ENCODE results near the gene METAP2. TPM values are rescaled to one million over a fixed set of nuclear protein-coding genes. Genes with fewer than 3 reads are reported as not detected.

The METAP2 gene
- total and polyA plus RNA-seq, 4 donors = 61.9 to 100.0 (median 79.8) TPM

DNA sequence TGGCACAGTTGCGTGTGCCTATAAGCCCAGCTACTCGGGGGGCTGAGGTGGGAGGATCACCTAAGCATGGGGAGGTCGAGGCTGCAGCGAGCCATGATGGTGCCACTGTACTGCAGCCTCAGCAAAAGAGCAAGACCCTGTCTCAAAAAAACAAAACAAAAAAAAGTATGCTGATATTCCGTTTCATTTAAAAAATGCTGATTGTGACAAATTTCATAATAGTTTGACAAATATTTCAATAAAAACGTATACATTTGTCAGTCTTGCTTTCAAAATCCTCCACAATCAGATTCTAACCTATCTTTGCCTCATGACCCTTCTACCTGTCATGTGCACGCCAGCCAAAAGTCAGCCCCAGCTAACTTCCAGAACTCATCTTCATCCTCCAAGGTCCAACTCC, 67.5 kb downstream of the METAP2 start:
- 91% methylated on average over 6 of the region's 7 CpGs for WGBS (ENCODE audit: insufficient coverage)
- no peaks in the 10 kb centered on the region for H3K9me3 ChIP-seq (ENCODE audit: control insufficient read depth, insufficient read depth, low read length)
- H3K4me3 ChIP-seq (ENCODE audit: low read depth, low read length) = no peak overlapping the region
- no peaks in the 10 kb centered on the region for H3K36me3 ChIP-seq (ENCODE audit: control insufficient read depth, insufficient read depth, low read length)
- H3K27me3 ChIP-seq (ENCODE audit: control insufficient read depth, insufficient read depth, low read length) = peaks cover 7% of the 10 kb centered on the region
- no peaks in the 10 kb centered on the region for H3K4me1 ChIP-seq (ENCODE audit: control insufficient read depth, insufficient read depth, low read length)
- no peak for DNase-seq (ENCODE audit: low read depth in 4 of 6, low spot score in 6 of 6)
- H3K27ac ChIP-seq (ENCODE audit: low read depth, low read length) = no peak overlapping the region

GRCh38 chr12:95543305-95543704, 69.4 kb downstream of the METAP2 start:
- no peaks in the 10 kb centered on the region for H3K9me3 ChIP-seq (ENCODE audit: control insufficient read depth, insufficient read depth, low read length)
- peaks cover 18% of the 10 kb centered on the region for H3K27me3 ChIP-seq (ENCODE audit: control insufficient read depth, insufficient read depth, low read length)
- DNase-seq (ENCODE audit: low read depth in 4 of 6, low spot score in 6 of 6) = no peak
- peaks cover 5% of the 10 kb centered on the region for H3K4me1 ChIP-seq (ENCODE audit: control insufficient read depth, insufficient read depth, low read length)
- no peak overlapping the region for H3K27ac ChIP-seq (ENCODE audit: low read depth, low read length)
- H3K4me3 ChIP-seq (ENCODE audit: low read depth, low read length) = no peak overlapping the region
- WGBS (ENCODE audit: insufficient coverage) = no CpG with 5 or more reads among the region's 7 CpGs
- no peaks in the 10 kb centered on the region for H3K36me3 ChIP-seq (ENCODE audit: control insufficient read depth, insufficient read depth, low read length)

DNA sequence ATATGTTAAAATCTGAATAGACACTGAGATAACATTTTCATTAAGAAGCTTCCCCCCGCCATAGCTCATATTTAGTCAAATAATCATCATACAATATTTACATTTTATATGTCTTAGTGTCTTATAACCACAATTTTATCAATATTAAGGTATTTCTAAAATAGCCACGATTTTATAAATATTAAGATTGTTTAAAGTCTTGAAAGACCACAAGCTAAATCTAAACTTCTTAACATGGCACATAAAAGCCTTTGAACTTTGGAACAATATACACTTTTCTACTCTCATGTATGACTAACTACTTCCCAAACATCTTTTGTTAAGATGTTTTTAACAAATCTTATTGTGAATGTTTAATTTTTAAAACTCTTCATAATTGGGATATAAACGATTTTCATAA, 70.8 kb downstream of the METAP2 start:
- WGBS (ENCODE audit: insufficient coverage) = no CpG with 5 or more reads among the region's 3 CpGs
- H3K27me3 ChIP-seq (ENCODE audit: control insufficient read depth, insufficient read depth, low read length) = peaks cover 24% of the 10 kb centered on the region
- H3K4me1 ChIP-seq (ENCODE audit: control insufficient read depth, insufficient read depth, low read length) = peaks cover 7% of the 10 kb centered on the region
- DNase-seq (ENCODE audit: low read depth in 4 of 6, low spot score in 6 of 6) = no peak
- no peak overlapping the region for H3K4me3 ChIP-seq (ENCODE audit: low read depth, low read length)
- no peak overlapping the region for H3K27ac ChIP-seq (ENCODE audit: low read depth, low read length)
- peaks cover 2% of the 10 kb centered on the region for H3K9me3 ChIP-seq (ENCODE audit: control insufficient read depth, insufficient read depth, low read length)
- no peaks in the 10 kb centered on the region for H3K36me3 ChIP-seq (ENCODE audit: control insufficient read depth, insufficient read depth, low read length)

- H3K9me3 ChIP-seq (ENCODE audit: control insufficient read depth, insufficient read depth, low read length) = peaks cover 2% of the 10 kb centered on the region
- H3K36me3 ChIP-seq (ENCODE audit: control insufficient read depth, insufficient read depth, low read length) = no peaks in the 10 kb centered on the region
- peaks cover 24% of the 10 kb centered on the region for H3K27me3 ChIP-seq (ENCODE audit: control insufficient read depth, insufficient read depth, low read length)
- no peak for DNase-seq (ENCODE audit: low read depth in 4 of 6, low spot score in 6 of 6)
- H3K4me1 ChIP-seq (ENCODE audit: control insufficient read depth, insufficient read depth, low read length) = peaks cover 7% of the 10 kb centered on the region
- WGBS (ENCODE audit: insufficient coverage) = no CpG with 5 or more reads among the region's 4 CpGs
- no peak overlapping the region for H3K4me3 ChIP-seq (ENCODE audit: low read depth, low read length)
- no peak overlapping the region for H3K27ac ChIP-seq (ENCODE audit: low read depth, low read length)
Measured at GRCh38 chr12:95545303-95545702, 71.4 kb downstream of the METAP2 start.

GRCh38 chr12:95545731-95546490, 72.0 kb downstream of the METAP2 start:
- Histone ChIP-seq H3K27ac (ENCODE audit: low read depth, low read length) (no peak overlapping the region), H3K4me3 (ENCODE audit: low read depth, low read length) (no peak overlapping the region), H3K9me3 (ENCODE audit: control insufficient read depth, insufficient read depth, low read length) (peaks cover 2% of the 10 kb centered on the region), H3K4me1 (ENCODE audit: control insufficient read depth, insufficient read depth, low read length) (peaks cover 7% of the 10 kb centered on the region), H3K27me3 (ENCODE audit: control insufficient read depth, insufficient read depth, low read length) (peaks cover 24% of the 10 kb centered on the region), H3K36me3 (ENCODE audit: control insufficient read depth, insufficient read depth, low read length) (no peaks in the 10 kb centered on the region)
- DNase-seq (ENCODE audit: low read depth in 4 of 6, low spot score in 6 of 6) = peak in 1 of 6 donors; percentile 5
- WGBS (ENCODE audit: insufficient coverage) = 57% methylated on average over 1 of the region's 8 CpGs

DNA sequence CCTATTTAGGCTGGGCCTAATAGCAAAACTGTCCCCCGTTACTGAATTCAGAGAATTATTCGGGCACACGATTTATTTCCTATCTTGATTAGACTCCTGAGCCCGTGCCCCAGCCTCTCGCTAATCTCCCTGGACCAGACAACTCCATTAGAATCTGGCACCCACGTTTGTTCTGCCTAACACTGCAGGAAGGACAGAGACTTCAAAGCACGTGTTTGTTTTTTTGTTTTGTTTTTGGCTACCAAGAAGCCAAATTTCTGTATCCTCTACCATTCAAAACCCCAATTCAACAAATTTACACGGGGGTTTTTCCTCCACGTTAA, 72.5 kb downstream of the METAP2 start:
- H3K36me3 ChIP-seq (ENCODE audit: control insufficient read depth, insufficient read depth, low read length) = no peaks in the 10 kb centered on the region
- H3K4me1 ChIP-seq (ENCODE audit: control insufficient read depth, insufficient read depth, low read length) = peaks cover 10% of the 10 kb centered on the region
- peaks cover 24% of the 10 kb centered on the region for H3K27me3 ChIP-seq (ENCODE audit: control insufficient read depth, insufficient read depth, low read length)
- H3K9me3 ChIP-seq (ENCODE audit: control insufficient read depth, insufficient read depth, low read length) = peaks cover 2% of the 10 kb centered on the region
- WGBS (ENCODE audit: insufficient coverage) = 44% methylated on average over 4 of the region's 9 CpGs
- DNase-seq (ENCODE audit: low read depth in 4 of 6, low spot score in 6 of 6) = peak in 1 of 6 donors; percentile 21
- H3K4me3 ChIP-seq (ENCODE audit: low read depth, low read length) = no peak overlapping the region
- H3K27ac ChIP-seq (ENCODE audit: low read depth, low read length) = no peak overlapping the region

DNA sequence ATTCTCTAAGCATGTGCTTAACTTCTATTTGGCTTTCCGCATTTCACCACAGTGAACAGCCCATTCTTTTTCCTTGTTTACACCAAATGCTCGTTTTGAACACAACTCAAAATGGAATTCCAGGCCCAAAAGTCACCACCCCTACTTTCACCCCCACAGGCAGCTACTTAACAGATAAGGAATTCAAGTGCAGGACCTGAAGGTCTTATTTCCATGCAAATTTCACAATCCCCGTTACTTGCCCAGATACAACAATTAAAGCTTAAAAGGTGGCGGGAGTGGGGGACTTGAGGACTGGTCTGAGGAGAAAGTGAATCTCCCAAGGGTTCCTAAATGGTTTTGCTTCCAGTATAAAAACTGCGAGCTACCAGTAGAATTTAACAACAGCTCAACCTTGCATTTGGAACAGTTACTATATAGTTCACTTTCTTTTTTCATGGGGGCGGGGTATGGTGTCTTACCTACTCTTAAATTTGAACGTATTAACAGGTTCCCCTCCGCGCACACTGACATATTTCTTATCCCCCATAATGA, 73.6 kb downstream of the METAP2 start:
- Histone ChIP-seq H3K27ac (ENCODE audit: low read depth, low read length) (no peak overlapping the region), H3K27me3 (ENCODE audit: control insufficient read depth, insufficient read depth, low read length) (peaks cover 24% of the 10 kb centered on the region), H3K36me3 (ENCODE audit: control insufficient read depth, insufficient read depth, low read length) (no peaks in the 10 kb centered on the region), H3K4me1 (ENCODE audit: control insufficient read depth, insufficient read depth, low read length) (peaks cover 10% of the 10 kb centered on the region), H3K4me3 (ENCODE audit: low read depth, low read length) (peak overlapping the region; percentile 49), H3K9me3 (ENCODE audit: control insufficient read depth, insufficient read depth, low read length) (peaks cover 2% of the 10 kb centered on the region)
- WGBS (ENCODE audit: insufficient coverage) = 17% methylated on average over 6 of the region's 9 CpGs
- DNase-seq (ENCODE audit: low read depth in 4 of 6, low spot score in 6 of 6) = peak in 1 of 6 donors; percentile 22

- Histone ChIP-seq H3K9me3 (ENCODE audit: control insufficient read depth, insufficient read depth, low read length) (peaks cover 2% of the 10 kb centered on the region), H3K4me3 (ENCODE audit: low read depth, low read length) (peak overlapping the region; percentile 49), H3K4me1 (ENCODE audit: control insufficient read depth, insufficient read depth, low read length) (peaks cover 10% of the 10 kb centered on the region), H3K36me3 (ENCODE audit: control insufficient read depth, insufficient read depth, low read length) (no peaks in the 10 kb centered on the region), H3K27me3 (ENCODE audit: control insufficient read depth, insufficient read depth, low read length) (peaks cover 24% of the 10 kb centered on the region), H3K27ac (ENCODE audit: low read depth, low read length) (no peak overlapping the region)
- DNase-seq (ENCODE audit: low read depth in 4 of 6, low spot score in 6 of 6) = peak in 3 of 6 donors; percentile 15 to 77 (median 65)
- under 1% methylated on average over 50 of the region's 50 CpGs for WGBS (ENCODE audit: insufficient coverage)
Measured at GRCh38 chr12:95548056-95548538, 74.1 kb downstream of the METAP2 start.

- Histone ChIP-seq H3K27me3 (ENCODE audit: control insufficient read depth, insufficient read depth, low read length) (peaks cover 24% of the 10 kb centered on the region), H3K4me3 (ENCODE audit: low read depth, low read length) (peak overlapping the region; percentile 49), H3K4me1 (ENCODE audit: control insufficient read depth, insufficient read depth, low read length) (peaks cover 10% of the 10 kb centered on the region), H3K27ac (ENCODE audit: low read depth, low read length) (no peak overlapping the region), H3K9me3 (ENCODE audit: control insufficient read depth, insufficient read depth, low read length) (peaks cover 2% of the 10 kb centered on the region), H3K36me3 (ENCODE audit: control insufficient read depth, insufficient read depth, low read length) (no peaks in the 10 kb centered on the region)
- peak in 4 of 6 donors; percentile 63 to 93 (median 76) for DNase-seq (ENCODE audit: low read depth in 4 of 6, low spot score in 6 of 6)
- under 1% methylated on average over 78 of the region's 98 CpGs for WGBS (ENCODE audit: insufficient coverage)
Measured at GRCh38 chr12:95548539-95549391, 74.8 kb downstream of the METAP2 start.

All from spinal cord (tissue), 10 donors.